ENCODE results near the gene CCDC117.

DNA sequence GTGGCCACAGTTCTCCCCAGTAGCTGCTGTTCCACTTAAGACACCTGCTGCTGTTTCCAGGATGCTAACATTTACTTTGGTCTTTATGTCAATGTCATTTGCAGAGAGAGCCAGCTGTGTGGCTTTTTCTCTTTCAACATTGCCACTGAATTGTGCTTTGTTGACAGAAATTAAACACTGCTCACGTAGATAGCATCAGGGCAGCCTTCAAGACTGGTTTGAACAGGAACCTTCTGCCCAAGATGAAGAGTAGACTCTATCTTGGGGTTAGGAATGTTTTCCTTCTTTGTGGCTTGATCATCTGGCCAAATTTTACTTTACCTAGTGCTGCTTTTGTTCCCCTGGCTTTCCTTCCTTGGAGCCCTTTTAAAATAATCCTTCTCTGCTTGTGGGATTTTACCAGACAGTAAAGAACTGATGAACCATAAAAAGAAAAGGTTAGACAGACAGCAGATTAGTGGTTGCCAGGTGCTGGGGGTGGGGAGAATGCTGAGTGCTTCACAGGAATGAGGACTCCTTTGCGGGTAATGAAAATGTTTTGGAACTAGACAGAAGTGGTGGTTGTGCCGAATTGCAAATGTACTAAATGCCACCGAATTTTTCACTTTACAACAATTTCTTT is 50.5 kb downstream of the CCDC117 start:
- TF ChIP-seq CTCF (IDR thresholded peaks at IDR 0.05) = no peak
- no peak for TF ChIP-seq POLR2A (IDR thresholded peaks at IDR 0.05)
